HepG2 (cell line): ENCODE results near the gene GPR31. TPM values are rescaled to one million over a fixed set of nuclear protein-coding genes. Genes with fewer than 3 reads are reported as not detected.

ENCODE experiments used
- ATAC-seq: fragments of 200-7000 bp; cut with Tn5 transposase; 3 replicates; pipeline ENCODE4 v1.9.1; 2020; ENCODE audit warnings: mild to moderate bottlenecking, moderate library complexity
- BruUV-seq: library from RNA; stranded (reverse); fragments of 400-500 nt; replicated peaks from 2 replicates; lab custom pipeline; 2021; lab: Mats Ljungman, UMichigan
- CTCF ChIA-PET: fragments of 300-600 bp; formaldehyde crosslinking; extraction: SDS; loops from one replicate; lab custom pipeline; 2021; ENCODE audit warnings: low total read pairs, inconsistent platforms, low intra/inter-chr PET ratio; lab: Yijun Ruan, JAX
- POLR2A ChIA-PET: fragments of 350-600 bp; sonication (Branson Sonifier 250); formaldehyde crosslinking; loops from one replicate; lab custom pipeline; 2020; ENCODE audit warnings: antibody characterized with exemption, inconsistent platforms; lab: Yijun Ruan, JAX
- DNase-seq: peaks from one replicate; pipeline ENCODE4 v3.0.0-alpha.2; 2015; ENCODE audit warnings: low spot score
- FAIRE-seq: peaks from 3 replicates; lab custom pipeline; 2011; peaks lifted over from hg19 to GRCh38; lab: Jason Lieb, UNC
- H2AFZ ChIP-seq: one replicate; pipeline ENCODE4 v1.6.1; 2011; ENCODE audit warnings: low read length, inconsistent platforms
- H3K27ac ChIP-seq: fragments of 300-600 bp; 3 replicates; pipeline ENCODE4 v1.8.0; 2011; ENCODE audit warnings: mixed run types, mild to moderate bottlenecking, mixed read lengths, low read length, inconsistent platforms; ENCODE audit not compliant: insufficient read depth; ENCODE audit errors: extremely low read length
- H3K27me3 ChIP-seq, 2 experiments: fragments of 200-600 bp in 1 of 2; 2 replicates in 1 of 2; 3 replicates in 1 of 2; pipeline versions ENCODE4 v1.6.0 to v1.8.0; 2011; ENCODE audit warnings: low read length in 2 of 2, mild to moderate bottlenecking in 2 of 2, moderate library complexity in 2 of 2, inconsistent platforms in 1 of 2; ENCODE audit not compliant: insufficient read depth in 2 of 2, control insufficient read depth in 1 of 2
- H3K36me3 ChIP-seq, 2 experiments: fragments of 200-600 bp in 1 of 2; replicated peaks in 1 of 2; 2 replicates in 1 of 2; 3 replicates in 1 of 2; pipeline versions ENCODE4 v1.5.1 to v1.8.0; 2011; ENCODE audit warnings: low read length in 2 of 2, inconsistent platforms in 1 of 2; ENCODE audit not compliant: insufficient read depth in 2 of 2, control insufficient read depth in 1 of 2
- H3K4me1 ChIP-seq: 2 replicates; pipeline ENCODE4 v1.5.1; 2012; ENCODE audit warnings: low read length, inconsistent platforms; ENCODE audit not compliant: insufficient read depth
- H3K4me2 ChIP-seq: 2 replicates; pipeline ENCODE4 v1.6.0; 2011; ENCODE audit warnings: low read depth, low read length, inconsistent platforms
- H3K4me3 ChIP-seq, 3 experiments: fragments of 200-600 bp in 1 of 3; sonication (generic), shearing (Covaris generic) in 1 of 3; replicated peaks in 1 of 3; 2 replicates each; pipeline ENCODE4 v1.5.1; 2011 to 2016; ENCODE audit warnings: low read length in 3 of 3, inconsistent platforms in 2 of 3, low read depth in 2 of 3, mild to moderate bottlenecking in 2 of 3, control low read depth in 1 of 3, mixed read lengths in 1 of 3; ENCODE audit not compliant: insufficient read depth in 1 of 3
- H3K79me2 ChIP-seq: one replicate; pipeline ENCODE4 v1.6.1; 2011; ENCODE audit warnings: low read length, inconsistent platforms; ENCODE audit not compliant: insufficient read depth
- H3K9ac ChIP-seq: 2 replicates; pipeline ENCODE4 v1.6.0; 2011; ENCODE audit warnings: mild to moderate bottlenecking, low read depth, low read length, inconsistent platforms; ENCODE audit not compliant: insufficient read depth
- H3K9me3 ChIP-seq: 2 replicates; pipeline ENCODE4 v1.5.1; 2012; ENCODE audit warnings: mild to moderate bottlenecking, low read length
- H4K20me1 ChIP-seq: 2 replicates; pipeline ENCODE4 v1.6.0; 2011; ENCODE audit warnings: inconsistent platforms, mild to moderate bottlenecking, low read length, moderate library complexity; ENCODE audit not compliant: insufficient read depth
- KDM1A ChIP-seq: IDR thresholded peaks from 2 replicates; pipeline ENCODE4 v1.6.1; 2016; ENCODE audit warnings: missing compliant biosample characterization
- MBNL3 ChIP-seq: fragments of 250-450 bp; sonication (Bioruptor Pico); conservative IDR thresholded peaks from 2 replicates; pipeline ENCODE4 v1.8.0; 2022; ENCODE audit warnings: mild to moderate bottlenecking, inconsistent platforms
- MED1 ChIP-seq: sonication (generic); formaldehyde crosslinking; IDR thresholded peaks from 2 replicates; pipeline ENCODE4 v1.4.0; 2020; ENCODE audit warnings: missing genetic modification reagents
- MEF2D ChIP-seq: sonication (generic); formaldehyde crosslinking; IDR thresholded peaks from 2 replicates; pipeline ENCODE4 v1.5.1; 2020; ENCODE audit warnings: mild to moderate bottlenecking, missing genetic modification reagents
- MTF2 ChIP-seq: sonication (generic); formaldehyde crosslinking; IDR thresholded peaks from 2 replicates; pipeline ENCODE4 v1.5.0; 2020; ENCODE audit warnings: missing genetic modification reagents, borderline replicate concordance
- RORA ChIP-seq: sonication (generic); formaldehyde crosslinking; IDR thresholded peaks from 2 replicates; pipeline ENCODE4 v1.5.0; 2020; ENCODE audit warnings: mild to moderate bottlenecking, missing genetic modification reagents, moderate library complexity
- TFDP1 ChIP-seq: IDR thresholded peaks from 2 replicates; pipeline ENCODE4 v1.6.1; 2016; ENCODE audit warnings: missing compliant biosample characterization, missing genetic modification reagents, borderline replicate concordance
- TRIM24 ChIP-seq: sonication (generic); formaldehyde crosslinking; IDR thresholded peaks from 2 replicates; pipeline ENCODE4 v1.8.0; 2022; ENCODE audit warnings: mild to moderate bottlenecking, missing genetic modification reagents
- ZBTB49 ChIP-seq: sonication (generic); formaldehyde crosslinking; IDR thresholded peaks from 2 replicates; pipeline ENCODE4 v1.4.0; 2020; ENCODE audit warnings: missing genetic modification reagents, borderline replicate concordance
- ZNF367 ChIP-seq: sonication (generic); formaldehyde crosslinking; IDR thresholded peaks from 2 replicates; pipeline ENCODE4 v1.4.0; 2020; ENCODE audit warnings: missing genetic modification reagents, borderline replicate concordance
- ZNF512B ChIP-seq: sonication (generic); formaldehyde crosslinking; IDR thresholded peaks from 2 replicates; pipeline ENCODE4 v1.5.1; 2020; ENCODE audit warnings: missing genetic modification reagents, mild to moderate bottlenecking, borderline replicate concordance
- ZNF546 ChIP-seq: sonication (generic); formaldehyde crosslinking; conservative IDR thresholded peaks from 2 replicates; pipeline ENCODE4 v1.8.1; 2023; ENCODE audit warnings: mild to moderate bottlenecking, missing genetic modification reagents
- ZNF776 ChIP-seq: sonication (generic); formaldehyde crosslinking; IDR thresholded peaks from 2 replicates; pipeline ENCODE4 v1.4.0; 2020; ENCODE audit warnings: mild to moderate bottlenecking, missing genetic modification reagents
- WGBS: methylation state at CpG from one replicate; pipeline ENCODE4 v1.1.6; 2017; ENCODE audit warnings: low lambda C conversion rate; 5-methylcytosine and 5-hydroxymethylcytosine counted together
- in situ Hi-C: cut with HindIII; loops from 2 replicates; pipeline ENCODE4 v1.10.0; 2017; ENCODE audit warnings: low pct_unique_long_range_greater_than_20kb; ENCODE audit not compliant: extremely low pct_ligation_motif_present
- intact Hi-C: fragments of 100-400 bp; cut with micrococcal nuclease; formaldehyde crosslinking; loops from one replicate; pipeline ENCODE4 v1.10.0; 2022; ENCODE audit not compliant: unreplicated experiment
- polyA plus RNA-seq, 8 experiments: library from polyadenylated mRNA; depleted of rRNA in 3 of 8; stranded (reverse) in 7 of 8; unstranded in 1 of 8; fragments of >200 nt; fragmentation: Illumina TruSeq in 4 of 8; extraction: Trizol in 4 of 8; gene quantifications; 2 replicates each; pipeline versions ENCODE4 v1.2.1 to v1.2.3, GENCODE V29; 2011 to 2016; ENCODE audit warnings: low read depth in 4 of 8, missing spikeins in 1 of 8, mixed read lengths in 1 of 8; ENCODE audit not compliant: insufficient read depth in 1 of 8
- total RNA-seq, 5 experiments: library from RNA; depleted of rRNA; stranded (reverse); fragments of >200 nt; fragmentation: Illumina TruSeq; extraction: Trizol; gene quantifications; 2 replicates each; pipeline ENCODE4 v1.2.3, GENCODE V29; 2016; ENCODE audit warnings: low read depth in 1 of 5

Gene GPR31
- total and polyA plus RNA-seq, 2 of the 13 experiments (the other 11 are each of a cell fraction or from before 2014, with no cell fraction given): not detected

- H3K9ac ChIP-seq: no peak overlapping the region
- intact Hi-C loops (no loop called here), in situ Hi-C loops (loop anchor here (25.0 kb wide), 1 partner anchor 117 kb away; no protein-coding TSS in a partner anchor)
- H3K79me2 ChIP-seq: peaks cover 4% of the 10 kb centered on the region
- no peaks in the 10 kb centered on the region for H3K9me3 ChIP-seq
- 87% methylated on average over 4 of the region's 4 CpGs for WGBS
- H3K4me2 ChIP-seq: no peak overlapping the region
- no peaks in the 10 kb centered on the region for H4K20me1 ChIP-seq
- H3K27ac ChIP-seq: no peak overlapping the region
- H3K4me3 ChIP-seq: no peak overlapping the region
- TF ChIP-seq ZNF367 (no peak), TRIM24 (CRISPR knock-in tag) (no peak), MTF2 (CRISPR knock-in tag) (no peak), ZNF512B (no peak), RORA (CRISPR knock-in tag) (no peak)
- POLR2A ChIA-PET: interaction anchor here (1.2 kb wide), 1 partner anchor 11 kb away, joined by 5 read pairs; no protein-coding TSS in a partner anchor
- H3K4me1 ChIP-seq: peaks cover 56% of the 10 kb centered on the region
- FAIRE-seq (no peak), DNase-seq (no peak), ATAC-seq (no peak)
- H2AFZ ChIP-seq: no peak overlapping the region
- peaks cover 4 to 6% of the 10 kb centered on the region in 2 experiments; a peak in 2 of 5 replicates for H3K36me3 ChIP-seq
- CTCF ChIA-PET: no interaction called here
- BruUV-seq: no TSS peak
- H3K27me3 ChIP-seq: no peaks in the 10 kb centered on the region
Measured at GRCh38 chr6:167129562-167129961, 28.2 kb downstream of the GPR31 start.

- H4K20me1 ChIP-seq: no peaks in the 10 kb centered on the region
- peaks cover 60% of the 10 kb centered on the region for H3K4me1 ChIP-seq
- POLR2A ChIA-PET: interaction anchor here (1.2 kb wide), 1 partner anchor 12 kb away, joined by 5 read pairs; no protein-coding TSS in a partner anchor
- H3K9ac ChIP-seq: no peak overlapping the region
- no peak overlapping the region for H3K4me3 ChIP-seq
- no peaks in the 10 kb centered on the region for H3K9me3 ChIP-seq
- DNase-seq (no peak), FAIRE-seq (no peak), ATAC-seq (no peak)
- H2AFZ ChIP-seq: no peak overlapping the region
- no peak overlapping the region for H3K4me2 ChIP-seq
- peaks cover 7% of the 10 kb centered on the region for H3K79me2 ChIP-seq
- WGBS: 96% methylated on average over 6 of the region's 6 CpGs
- no TSS peak for BruUV-seq
- CTCF ChIA-PET: no interaction called here
- intact Hi-C loops: no loop called here
- no peak overlapping the region for H3K27ac ChIP-seq
- no peaks in the 10 kb centered on the region for H3K27me3 ChIP-seq
- in situ Hi-C loops: loop anchor here (25.0 kb wide), 1 partner anchor 117 kb away; no protein-coding TSS in a partner anchor
- TF ChIP-seq KDM1A (CRISPR knock-in tag) (no peak), ZBTB49 (no peak), ZNF776 (CRISPR knock-in tag) (no peak), TFDP1 (CRISPR knock-in tag) (no peak), MED1 (CRISPR knock-in tag) (no peak), MBNL3 (CRISPR knock-in tag) (no peak), MEF2D (no peak), ZNF546 (CRISPR knock-in tag) (no peak)
- H3K36me3 ChIP-seq: peaks cover 2 to 4% of the 10 kb centered on the region in 2 experiments; a peak in 1 of 5 replicates
Measured at GRCh38 chr6:167129159-167129558, 28.6 kb downstream of the GPR31 start.
